PC-9 (cell line): ENCODE data around the gene IQSEC1. TPM values are rescaled to one million over a fixed set of nuclear protein-coding genes. Genes with fewer than 3 reads are reported as not detected.

Experiments
- BruUV-seq: library from RNA; stranded (reverse); fragments of 400-500 nt; replicated peaks from 2 replicates; lab custom pipeline; 2021; lab: Mats Ljungman, UMichigan
- CTCF ChIA-PET: fragments of 300-600 bp; sonication (Branson Sonifier 250); formaldehyde crosslinking; loops from one replicate; lab custom pipeline; 2022; ENCODE audit warnings: antibody characterized with exemption; lab: Charles Lee
- POLR2A ChIA-PET: fragments of 300-600 bp; sonication (Branson Sonifier 250); formaldehyde crosslinking; loops from one replicate; lab custom pipeline; 2022; ENCODE audit warnings: antibody characterized with exemption; ENCODE audit not compliant: unreplicated experiment; lab: Charles Lee
- DNase-seq, 2 experiments: peaks; one replicate each; pipeline versions ENCODE4 v3.0.0 to v3.0.0-alpha.2; 2015 to 2022; ENCODE audit warnings: mixed read lengths in 1 of 2
- H2AFZ ChIP-seq: fragments of 200-600 bp; sonication (generic); 2 replicates; pipeline ENCODE4 v1.8.1; 2017; ENCODE audit warnings: antibody characterized with exemption
- H3F3A ChIP-seq: fragments of 200-600 bp; sonication (generic); 2 replicates; pipeline ENCODE4 v1.8.1; 2017; ENCODE audit warnings: antibody characterized with exemption, mild to moderate bottlenecking, low read depth; ENCODE audit not compliant: insufficient read depth
- H3K27ac ChIP-seq: fragments of 200-600 bp; sonication (generic); 2 replicates; pipeline ENCODE4 v1.6.1; 2016; ENCODE audit warnings: mixed run types
- H3K27me3 ChIP-seq: fragments of 200-600 bp; sonication (generic); 2 replicates; pipeline ENCODE4 v1.6.1; 2016; ENCODE audit warnings: low read depth, mixed run types; ENCODE audit not compliant: insufficient read depth
- H3K36me3 ChIP-seq: fragments of 200-600 bp; sonication (generic); 2 replicates; pipeline ENCODE4 v1.6.1; 2016; ENCODE audit warnings: low read depth, mixed run types
- H3K4me1 ChIP-seq: fragments of 200-600 bp; sonication (generic); replicated peaks from 2 replicates; pipeline ENCODE4 v1.6.1; 2016; ENCODE audit warnings: mixed run types; ENCODE audit not compliant: insufficient read depth
- H3K4me2 ChIP-seq: fragments of 200-600 bp; sonication (generic); 2 replicates; pipeline ENCODE4 v1.6.1; 2017; ENCODE audit warnings: mixed run types
- H3K4me3 ChIP-seq: fragments of 200-600 bp; sonication (generic); 2 replicates; pipeline ENCODE4 v1.6.1; 2016; ENCODE audit warnings: mixed run types
- H3K79me2 ChIP-seq: fragments of 200-600 bp; sonication (generic); 2 replicates; pipeline ENCODE4 v1.6.1; 2017; ENCODE audit warnings: low read depth, mixed run types
- H3K9me2 ChIP-seq: fragments of 200-600 bp; sonication (generic); 2 replicates; pipeline ENCODE4 v1.8.1; 2017; ENCODE audit warnings: mild to moderate bottlenecking; ENCODE audit not compliant: insufficient read depth
- H3K9me3 ChIP-seq: fragments of 200-600 bp; sonication (generic); 2 replicates; pipeline ENCODE4 v1.8.1; 2016; ENCODE audit warnings: low read depth; ENCODE audit not compliant: insufficient read depth
- H4K20me1 ChIP-seq: fragments of 200-600 bp; sonication (generic); 2 replicates; pipeline ENCODE4 v1.8.1; 2017; ENCODE audit not compliant: insufficient read depth
- EZH2 ChIP-seq: fragments of 200-600 bp; sonication (generic); IDR thresholded peaks from 2 replicates; pipeline ENCODE4 v1.8.0; 2017; ENCODE audit warnings: antibody characterized with exemption, low read depth
- intact Hi-C: fragments of 100-400 bp; cut with micrococcal nuclease; formaldehyde crosslinking; loops from one replicate; pipeline ENCODE4 v1.10.0; 2022; ENCODE audit not compliant: unreplicated experiment
- total RNA-seq: library from RNA; stranded (reverse); gene quantifications from 2 replicates; pipeline ENCODE4 v1.2.3, GENCODE V29; 2021
- TF ChIP-seq, protein P1 (sequence below): fragments of 200-600 bp; sonication (generic); conservative IDR thresholded peaks from 2 replicates; pipeline ENCODE4 v1.6.1; 2017; ENCODE audit warnings: mixed run types, antibody characterized with exemption, mild to moderate bottlenecking, moderate library complexity

IQSEC1 gene
- total RNA-seq, 1 experiment from 2014 or later = 30.7 TPM

DNA sequence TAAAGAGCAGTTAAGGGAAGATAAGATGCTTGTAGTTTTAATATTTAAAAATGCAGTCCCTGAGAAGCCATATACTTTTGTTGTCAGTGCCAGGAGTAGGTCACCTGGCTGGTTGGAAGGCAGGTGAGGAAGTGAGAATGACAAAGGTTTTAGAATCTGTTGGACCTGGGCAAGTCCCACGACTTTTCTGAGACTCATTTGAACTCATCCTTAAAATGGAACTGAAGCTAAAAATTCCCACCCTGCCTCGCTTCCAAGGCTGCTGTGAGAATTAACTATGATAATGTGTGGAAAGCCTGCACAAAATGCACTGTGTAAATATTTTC lies 77.1 kb downstream of the IQSEC1 start:
- Histone ChIP-seq H3K27ac (peak overlapping the region; percentile 50; the same call in 1 of the 2 replicates), H3K9me2 (no peaks in the 10 kb centered on the region), H3K79me2 (peaks cover 30% of the 10 kb centered on the region), H3K36me3 (no peaks in the 10 kb centered on the region), H3K9me3 (no peaks in the 10 kb centered on the region), H3K27me3 (no peaks in the 10 kb centered on the region), H3K4me1 (peaks cover 65% of the 10 kb centered on the region), H4K20me1 (no peaks in the 10 kb centered on the region), H3K4me2 (no peak overlapping the region), H2AFZ (no peak overlapping the region), H3F3A (peaks cover 43% of the 10 kb centered on the region), H3K4me3 (no peak overlapping the region)
- ChIA-PET CTCF (no interaction called here), POLR2A (no interaction called here)
- intact Hi-C loops = loop anchor here (5.0 to 10.0 kb wide), 5 partner anchors 49 to 459 kb away; partner anchors contain the start of gene TMEM40
- no TSS peak for BruUV-seq
- no peak for DNase-seq
- TF ChIP-seq EZH2 = no peak
- TF ChIP-seq, protein P1, sequence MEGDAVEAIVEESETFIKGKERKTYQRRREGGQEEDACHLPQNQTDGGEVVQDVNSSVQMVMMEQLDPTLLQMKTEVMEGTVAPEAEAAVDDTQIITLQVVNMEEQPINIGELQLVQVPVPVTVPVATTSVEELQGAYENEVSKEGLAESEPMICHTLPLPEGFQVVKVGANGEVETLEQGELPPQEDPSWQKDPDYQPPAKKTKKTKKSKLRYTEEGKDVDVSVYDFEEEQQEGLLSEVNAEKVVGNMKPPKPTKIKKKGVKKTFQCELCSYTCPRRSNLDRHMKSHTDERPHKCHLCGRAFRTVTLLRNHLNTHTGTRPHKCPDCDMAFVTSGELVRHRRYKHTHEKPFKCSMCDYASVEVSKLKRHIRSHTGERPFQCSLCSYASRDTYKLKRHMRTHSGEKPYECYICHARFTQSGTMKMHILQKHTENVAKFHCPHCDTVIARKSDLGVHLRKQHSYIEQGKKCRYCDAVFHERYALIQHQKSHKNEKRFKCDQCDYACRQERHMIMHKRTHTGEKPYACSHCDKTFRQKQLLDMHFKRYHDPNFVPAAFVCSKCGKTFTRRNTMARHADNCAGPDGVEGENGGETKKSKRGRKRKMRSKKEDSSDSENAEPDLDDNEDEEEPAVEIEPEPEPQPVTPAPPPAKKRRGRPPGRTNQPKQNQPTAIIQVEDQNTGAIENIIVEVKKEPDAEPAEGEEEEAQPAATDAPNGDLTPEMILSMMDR = no peak

DNA sequence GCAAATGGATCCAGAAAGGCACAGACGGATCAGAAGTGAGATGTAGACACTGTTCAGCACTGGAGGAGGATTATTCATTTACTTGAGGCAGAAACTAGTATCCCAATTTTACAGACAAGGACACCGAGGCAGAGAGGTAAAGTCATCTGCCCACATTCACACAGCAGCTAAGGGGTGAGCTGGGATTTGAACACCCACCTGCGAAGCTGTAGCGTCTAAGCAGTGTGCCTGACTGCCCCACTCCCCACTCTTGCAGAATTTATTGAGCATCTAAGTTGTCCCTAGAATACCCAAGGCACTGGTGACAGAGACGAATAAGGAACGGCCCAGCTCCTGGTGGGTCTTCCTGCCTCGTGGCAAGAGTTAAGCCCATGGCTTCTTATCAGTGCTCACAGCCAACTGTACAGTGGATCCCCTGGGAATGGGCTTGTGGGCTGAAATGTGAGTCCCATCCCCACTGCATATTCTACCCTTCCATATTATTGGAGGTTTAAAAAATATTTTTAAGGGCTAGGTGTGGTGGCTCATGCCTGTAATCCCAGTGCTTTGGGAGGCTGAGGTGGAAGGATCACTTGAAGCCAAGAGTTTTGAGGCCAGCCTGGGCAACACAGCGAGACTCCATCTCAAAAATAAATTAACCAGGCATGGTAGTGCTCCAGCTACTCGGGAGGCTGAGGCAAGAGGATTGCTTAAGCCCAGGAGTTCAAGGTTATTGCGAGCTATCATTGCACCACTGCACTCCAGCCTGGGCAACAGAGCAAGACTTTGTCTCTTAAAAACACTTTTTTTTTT lies 77.6 kb downstream of the IQSEC1 start:
- TF ChIP-seq EZH2 = no peak
- TF ChIP-seq, protein P1 = no peak
- no peak overlapping the region for H2AFZ ChIP-seq

DNA sequence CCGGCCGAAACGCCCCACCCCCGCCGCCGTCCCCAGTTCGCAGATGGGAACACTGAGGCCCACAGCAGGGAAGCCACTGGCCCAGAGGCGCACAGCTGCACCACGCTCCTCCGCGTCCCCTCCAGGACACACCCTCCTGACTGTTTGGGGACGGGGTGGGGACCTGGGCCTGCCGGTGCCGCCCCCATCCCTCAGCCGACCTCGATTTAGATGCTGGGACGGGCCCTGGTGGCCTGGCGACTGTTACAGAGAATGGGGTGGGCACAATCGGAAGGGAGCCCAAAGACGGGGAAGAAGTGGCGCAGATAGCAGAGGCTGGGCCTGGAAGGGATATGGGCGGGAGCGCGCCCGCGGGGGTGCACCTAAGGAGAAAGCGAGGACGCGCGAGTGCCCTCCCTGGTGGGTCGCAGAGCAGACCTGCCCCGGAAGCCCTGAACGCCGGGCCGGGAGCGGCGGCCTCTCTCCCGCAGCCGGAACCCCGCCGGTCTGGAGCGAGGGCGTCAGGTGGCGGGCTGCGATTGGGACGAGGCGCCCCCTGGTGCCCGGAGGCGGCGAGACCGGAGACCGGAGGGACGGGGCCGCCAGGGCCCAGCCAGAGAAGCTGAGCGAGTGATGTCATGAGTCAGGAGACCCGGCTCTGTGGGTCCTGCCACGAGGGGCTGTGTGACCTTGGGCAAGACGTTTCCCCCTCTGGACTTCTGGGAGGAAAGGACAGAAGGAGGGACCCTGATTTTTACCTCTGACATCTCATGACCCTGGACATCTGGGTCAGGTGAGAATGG lies 78.4 kb downstream of the IQSEC1 start:
- H3K4me3 ChIP-seq = peak overlapping the region; percentile 79
- peak overlapping the region; percentile 79 for H3K4me2 ChIP-seq
- H3K9me2 ChIP-seq = no peaks in the 10 kb centered on the region
- H4K20me1 ChIP-seq = no peaks in the 10 kb centered on the region
- H3F3A ChIP-seq = peaks cover 54% of the 10 kb centered on the region
- ChIA-PET POLR2A (no interaction called here), CTCF (interaction anchor here (0.6 to 1.1 kb wide), 2 partner anchors 10 to 487 kb away, joined by 3 to 4 read pairs; no protein-coding TSS in a partner anchor)
- TF ChIP-seq, protein P1 = peak; percentile 90
- no peak for TF ChIP-seq EZH2
- H3K9me3 ChIP-seq = no peaks in the 10 kb centered on the region
- BruUV-seq = no TSS peak
- H3K27ac ChIP-seq = peak overlapping the region; percentile 50
- peak; percentile 65 to 91 for DNase-seq
- H2AFZ ChIP-seq = peak overlapping the region; percentile 80
- no peaks in the 10 kb centered on the region for H3K36me3 ChIP-seq
- no peaks in the 10 kb centered on the region for H3K27me3 ChIP-seq
- H3K4me1 ChIP-seq = peaks cover 71% of the 10 kb centered on the region
- peaks cover 25% of the 10 kb centered on the region for H3K79me2 ChIP-seq
- intact Hi-C loops = loop anchor here (5.0 to 10.0 kb wide), 7 partner anchors 47 to 460 kb away; partner anchors contain the start of gene TMEM40

More for the DNA sequence above, 77.6 kb downstream of the IQSEC1 start:
- Histone ChIP-seq H3F3A (peaks cover 49% of the 10 kb centered on the region), H3K4me1 (peaks cover 70% of the 10 kb centered on the region), H3K4me3 (peak overlapping the region; percentile 79; the same call in 1 of the 2 replicates), H3K27ac (peak overlapping the region; percentile 50), H3K9me3 (no peaks in the 10 kb centered on the region), H4K20me1 (no peaks in the 10 kb centered on the region), H3K79me2 (peaks cover 30% of the 10 kb centered on the region), H3K4me2 (peak overlapping the region; percentile 79), H3K36me3 (no peaks in the 10 kb centered on the region), H3K9me2 (no peaks in the 10 kb centered on the region), H3K27me3 (no peaks in the 10 kb centered on the region)
- ChIA-PET POLR2A (no interaction called here), CTCF (interaction anchor here (0.5 to 1.1 kb wide), 3 partner anchors 9 to 488 kb away, joined by 3 to 6 read pairs (median 4); no protein-coding TSS in a partner anchor)
- TSS peak; percentile 37 for BruUV-seq
- intact Hi-C loops = loop anchor here (5.0 to 10.0 kb wide), 5 partner anchors 48 to 459 kb away; partner anchors contain the start of gene TMEM40
- DNase-seq = no peak
